Kidney capillary endothelial cell (primary cell): Measurements from ENCODE around the gene CC2D1A.
A peak's percentile ranks its signal among the peaks of the same experiment; 100 is the strongest.

ENCODE experiments used
- DNase-seq: peaks from one replicate; pipeline ENCODE4 v3.0.0-alpha.2; 2018; ENCODE audit warnings: low spot score

The CC2D1A gene

DNA sequence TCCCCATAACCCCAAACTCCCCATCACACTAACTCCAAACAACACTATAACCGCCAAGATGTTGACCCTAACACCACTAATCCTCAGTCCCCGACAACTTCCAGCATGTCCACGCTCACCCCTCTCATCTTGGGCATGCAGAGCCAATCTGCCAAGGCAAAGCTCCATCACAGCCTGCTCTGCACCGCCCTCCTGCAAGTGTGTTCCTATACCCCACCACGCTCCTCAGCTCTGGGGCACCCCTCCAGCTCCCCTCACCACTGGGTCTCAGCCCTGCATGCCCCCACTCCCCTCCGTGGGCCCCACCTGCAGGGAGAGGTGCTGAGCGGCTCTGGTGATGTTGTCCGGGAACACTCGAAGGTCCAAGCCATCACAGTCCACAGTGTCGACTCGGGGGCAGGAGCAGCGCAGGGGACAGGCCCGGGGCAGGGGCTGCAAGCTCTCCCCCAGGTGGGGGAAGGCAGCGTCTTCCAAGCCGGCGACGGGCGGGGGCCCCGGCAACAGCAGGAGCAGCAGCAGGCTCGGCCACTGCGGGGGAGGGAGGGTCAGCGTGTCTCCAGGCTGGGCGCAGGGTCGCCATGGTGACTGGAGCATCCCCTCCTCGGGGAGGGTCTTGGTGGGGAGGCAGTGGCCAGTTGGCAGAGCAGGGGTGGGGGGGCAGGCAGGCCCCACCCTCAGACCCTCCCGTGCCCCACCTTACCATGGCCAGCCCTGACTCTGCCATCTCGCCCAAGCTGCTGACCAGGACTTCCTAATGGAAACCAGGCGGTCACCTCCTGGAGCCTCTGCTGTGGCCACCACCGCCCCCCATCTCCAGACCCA lies 31.7 kb downstream of the CC2D1A start:
- DNase-seq: no peak

DNA sequence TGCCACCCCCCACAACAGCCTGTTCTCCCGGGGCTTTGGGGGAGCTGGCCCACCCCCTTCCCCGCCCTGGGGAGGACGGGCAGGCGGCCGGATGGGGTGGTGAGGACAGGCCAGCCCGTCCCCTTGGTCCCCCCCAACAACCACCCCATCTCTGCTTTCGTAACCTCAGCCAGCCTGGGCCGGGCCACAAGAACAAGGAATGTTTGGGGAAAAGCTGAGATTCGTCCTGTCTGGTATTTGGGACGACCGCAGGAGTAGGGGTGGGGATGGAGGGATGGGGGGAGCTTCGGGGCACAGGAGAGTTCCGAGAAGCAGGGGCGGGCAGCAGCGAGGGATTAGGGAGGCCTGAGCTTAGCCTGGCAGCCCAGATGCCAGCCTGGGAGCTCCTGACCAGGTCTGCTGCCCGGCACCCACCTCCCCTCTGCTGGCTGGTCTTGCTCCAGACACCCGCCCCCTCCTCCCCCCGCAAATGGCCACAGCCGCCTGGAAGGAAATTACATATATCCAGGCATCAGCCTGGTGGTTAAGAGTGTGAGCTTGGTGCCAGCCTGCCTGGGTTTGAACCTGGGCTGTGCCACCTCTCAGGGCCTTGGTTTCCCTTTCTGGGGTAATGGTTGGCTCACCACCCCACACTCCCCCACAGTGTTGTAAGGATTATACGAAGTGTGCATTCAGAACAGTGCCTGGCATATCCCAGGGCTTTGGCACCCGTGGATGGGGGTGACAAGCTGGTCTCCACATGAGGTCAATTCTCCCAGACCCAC lies 32.5 kb downstream of the CC2D1A start, which contains the start of gene PODNL1:
TSS of gene PODNL1 (minus strand) at position 117 of the 764 bp plus-strand sequence. CDS start 236 bp downstream, outside the sequence.
- DNase-seq: no peak

- no peak for DNase-seq
Measured at GRCh38 chr19:13942023-13942684, 36.2 kb downstream of the CC2D1A start.

- no peak for DNase-seq
Measured at GRCh38 chr19:13946414-13946813, 40.4 kb downstream of the CC2D1A start.

- DNase-seq: no peak
Measured at GRCh38 chr19:13951043-13951442, 45.0 kb downstream of the CC2D1A start.

GRCh38 chr19:13951799-13952153 lies 45.8 kb downstream of the CC2D1A start:
- DNase-seq: no peak

DNA sequence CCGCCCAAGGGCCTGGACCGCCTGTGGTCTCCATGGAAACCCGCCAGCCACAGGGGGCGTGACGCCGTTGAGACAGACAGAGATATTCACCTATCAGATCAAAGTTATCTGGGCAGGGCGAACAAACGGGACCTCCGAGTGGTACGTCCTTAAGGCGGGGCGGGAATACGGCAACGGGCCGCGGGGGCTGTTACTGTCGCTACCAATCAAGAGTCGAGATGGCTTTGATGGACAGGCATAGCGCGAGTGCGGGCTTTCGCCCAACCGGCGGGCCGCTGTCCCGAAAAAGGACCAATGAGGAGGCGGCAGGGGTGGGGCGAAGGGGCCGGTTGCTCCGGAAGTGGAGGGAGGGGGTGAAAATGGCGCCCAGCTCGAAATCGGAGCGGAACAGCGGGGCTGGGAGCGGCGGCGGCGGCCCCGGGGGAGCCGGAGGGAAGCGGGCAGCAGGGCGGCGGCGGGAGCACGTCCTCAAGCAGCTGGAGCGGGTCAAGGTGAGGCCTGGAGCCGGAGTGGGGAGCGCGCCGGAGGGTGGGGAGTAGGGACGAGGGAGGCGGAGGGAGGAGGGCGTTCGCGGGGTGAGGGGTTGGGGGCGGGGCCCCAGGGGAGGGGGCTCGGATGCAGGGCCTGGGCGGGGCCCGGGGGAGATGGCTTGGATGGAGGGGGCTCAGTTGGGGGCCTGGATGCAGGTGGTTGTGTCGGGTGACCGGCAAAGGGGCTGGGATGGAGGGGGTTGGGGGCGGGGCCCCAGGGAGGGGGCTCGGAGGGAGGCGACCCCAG lies 46.3 kb downstream of the CC2D1A start, which contains the start of gene DCAF15:
TSS of gene DCAF15 (plus strand) at position 356 of the 777 bp plus-strand sequence. CDS start at position 360, 4 bp downstream.
- peak; percentile 100 for DNase-seq

GRCh38 chr19:13952931-13953531 lies 47.0 kb downstream of the CC2D1A start:
- peak; percentile 36 for DNase-seq

DNA sequence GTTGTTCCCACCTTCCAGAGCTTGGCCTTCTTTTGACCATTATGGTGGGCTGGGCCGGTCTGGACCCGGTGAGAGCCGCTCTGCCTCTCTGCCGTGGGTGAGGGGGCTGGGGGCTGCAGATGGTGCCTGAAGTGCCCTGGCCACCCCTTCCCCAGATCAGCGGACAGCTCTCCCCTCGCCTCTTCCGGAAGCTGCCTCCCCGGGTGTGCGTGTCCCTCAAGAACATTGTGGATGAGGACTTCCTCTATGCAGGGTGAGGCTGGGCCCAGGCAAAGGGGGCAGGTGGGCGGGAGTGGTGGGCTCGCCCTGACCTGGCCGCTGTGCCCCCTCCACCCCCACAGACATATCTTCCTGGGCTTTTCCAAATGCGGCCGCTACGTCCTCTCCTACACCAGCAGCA lies 48.2 kb downstream of the CC2D1A start:
- DNase-seq: no peak

- DNase-seq: no peak
Measured at GRCh38 chr19:13955662-13956364, 49.8 kb downstream of the CC2D1A start.

- no peak for DNase-seq
Measured at GRCh38 chr19:13956365-13956744, 50.4 kb downstream of the CC2D1A start.

- DNase-seq: no peak
Measured at GRCh38 chr19:13957051-13957450, 51.0 kb downstream of the CC2D1A start.

DNA sequence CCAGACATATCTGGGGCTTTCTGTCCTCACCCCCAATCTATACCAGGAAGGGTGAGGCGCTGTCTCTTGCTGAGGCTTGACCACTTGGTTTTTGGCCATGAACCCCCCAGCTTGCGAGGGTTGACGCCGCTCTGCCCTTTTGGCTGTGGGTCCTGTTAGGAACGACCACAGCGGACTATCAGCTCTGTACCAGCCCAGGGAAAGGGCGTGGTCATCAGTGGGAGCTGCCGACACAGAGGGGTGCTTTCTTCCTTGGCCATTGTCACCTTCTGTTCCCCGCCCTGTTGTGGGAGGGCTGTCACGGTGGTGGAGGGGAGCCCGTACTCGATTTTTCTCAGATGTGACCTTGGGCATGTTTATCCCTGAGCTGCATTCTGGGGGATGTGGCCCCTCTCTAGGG lies 52.0 kb downstream of the CC2D1A start:
- DNase-seq: no peak

DNA sequence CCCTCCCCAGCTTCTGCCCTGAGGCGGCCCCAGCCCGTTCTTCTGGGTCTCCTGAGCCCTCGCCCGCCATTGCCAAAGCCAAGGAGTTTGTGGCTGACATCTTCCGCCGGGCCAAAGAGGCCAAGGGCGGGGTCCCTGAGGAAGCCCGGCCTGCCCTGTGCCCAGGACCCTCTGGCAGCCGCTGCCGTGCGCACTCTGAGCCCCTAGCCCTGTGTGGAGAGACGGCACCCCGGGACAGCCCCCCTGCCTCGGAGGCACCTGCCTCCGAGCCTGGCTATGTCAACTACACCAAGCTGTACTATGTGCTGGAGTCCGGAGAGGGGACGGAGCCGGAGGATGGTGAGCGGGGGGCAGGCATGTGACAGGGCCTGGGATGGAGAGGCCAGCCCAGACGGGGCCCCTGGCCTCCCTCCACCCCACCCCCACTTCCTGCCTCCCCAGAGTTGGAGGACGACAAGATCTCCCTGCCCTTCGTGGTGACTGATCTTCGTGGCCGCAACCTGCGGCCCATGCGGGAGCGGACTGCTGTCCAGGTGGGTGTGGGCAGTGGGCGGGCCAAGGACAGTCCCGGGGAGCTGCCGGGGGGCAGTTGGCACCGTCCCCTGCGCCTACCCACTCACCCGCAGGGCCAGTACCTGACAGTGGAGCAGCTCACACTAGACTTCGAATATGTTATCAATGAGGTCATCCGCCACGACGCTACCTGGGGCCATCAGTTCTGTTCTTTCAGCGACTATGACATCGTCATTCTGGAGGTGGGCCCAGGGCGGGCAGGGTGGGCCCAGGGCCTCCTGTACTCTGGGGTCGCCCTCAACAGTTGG lies 53.4 kb downstream of the CC2D1A start:
- no peak for DNase-seq

DNA sequence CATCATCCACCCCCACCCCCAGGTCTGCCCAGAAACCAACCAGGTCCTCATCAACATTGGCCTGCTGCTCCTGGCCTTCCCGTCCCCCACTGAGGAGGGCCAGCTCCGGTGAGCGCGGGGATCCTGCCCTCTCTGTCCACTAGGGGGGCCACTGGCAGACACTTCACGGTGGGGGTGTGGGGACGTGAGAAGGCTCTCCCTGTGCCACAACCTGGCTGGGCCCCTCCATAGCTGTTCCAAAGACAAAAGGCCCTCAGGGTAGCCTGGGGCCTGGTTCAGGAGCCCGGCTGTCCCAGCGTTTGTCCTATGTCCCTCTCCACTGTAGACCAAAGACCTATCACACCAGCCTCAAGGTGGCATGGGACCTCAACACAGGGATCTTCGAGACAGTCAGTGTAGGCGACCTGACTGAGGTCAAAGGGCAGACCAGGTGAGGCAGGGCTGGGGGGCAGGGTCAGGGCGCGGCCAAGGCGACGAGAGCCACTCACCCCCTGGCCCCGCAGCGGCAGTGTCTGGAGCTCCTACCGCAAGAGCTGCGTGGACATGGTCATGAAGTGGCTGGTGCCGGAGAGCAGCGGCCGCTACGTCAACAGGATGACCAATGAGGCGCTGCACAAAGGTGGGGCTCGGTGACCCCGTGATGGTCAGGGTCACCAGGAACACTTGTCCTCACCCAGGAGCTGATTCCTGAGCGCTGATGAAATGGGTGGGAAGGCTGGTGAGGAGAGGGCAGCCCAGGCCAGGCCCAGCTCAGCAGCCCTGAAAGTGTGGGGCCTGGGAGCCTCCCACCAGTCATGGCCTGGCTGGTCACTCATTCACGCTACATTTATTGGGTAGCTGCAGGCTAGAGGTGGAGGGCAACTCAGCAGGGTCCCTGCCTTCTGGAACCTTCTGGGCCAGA lies 54.2 kb downstream of the CC2D1A start:
- DNase-seq: no peak

DNA sequence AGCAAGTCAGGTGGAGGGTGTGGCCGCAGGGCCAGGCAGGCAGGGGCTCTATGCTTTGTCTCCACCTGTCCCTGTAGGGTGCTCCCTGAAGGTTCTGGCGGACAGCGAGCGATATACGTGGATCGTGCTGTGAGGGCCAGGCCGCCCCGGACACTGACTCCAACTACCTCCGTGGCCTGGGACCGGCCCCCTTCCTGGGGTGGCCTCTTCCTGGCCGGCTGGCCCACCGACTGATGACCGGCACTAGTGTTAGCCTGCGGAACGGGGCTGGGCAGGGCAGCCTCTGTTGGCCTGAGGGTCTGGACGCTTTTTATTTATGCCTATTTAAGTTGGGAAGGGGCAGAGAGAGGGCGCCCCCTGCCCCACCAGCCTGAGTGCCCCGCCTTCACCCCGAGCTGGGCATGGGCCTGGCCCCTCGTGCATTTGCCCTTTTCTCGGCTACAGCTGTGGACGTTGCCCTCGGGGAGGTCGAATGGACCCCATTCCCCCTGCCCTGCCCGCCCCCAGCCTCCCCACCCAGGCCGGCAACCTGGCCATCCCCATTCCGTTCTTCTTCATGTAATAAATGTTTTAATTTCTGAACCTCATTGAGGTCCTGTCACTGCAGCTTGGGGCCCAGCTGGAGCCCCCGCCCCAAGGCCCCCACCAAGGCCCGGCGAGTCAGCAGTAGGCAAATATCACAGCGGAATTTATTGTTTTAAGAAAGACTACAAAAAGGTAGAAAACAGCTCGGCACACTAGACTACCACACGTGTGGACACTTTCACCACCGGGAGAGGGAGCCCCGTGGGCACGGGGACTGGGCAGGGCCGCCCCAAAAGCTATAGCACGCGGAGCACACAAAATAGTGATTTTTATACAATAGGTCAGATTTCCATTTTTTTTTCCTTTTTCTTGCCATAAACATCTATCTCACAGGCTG lies 55.1 kb downstream of the CC2D1A start:
- DNase-seq: no peak

DNA sequence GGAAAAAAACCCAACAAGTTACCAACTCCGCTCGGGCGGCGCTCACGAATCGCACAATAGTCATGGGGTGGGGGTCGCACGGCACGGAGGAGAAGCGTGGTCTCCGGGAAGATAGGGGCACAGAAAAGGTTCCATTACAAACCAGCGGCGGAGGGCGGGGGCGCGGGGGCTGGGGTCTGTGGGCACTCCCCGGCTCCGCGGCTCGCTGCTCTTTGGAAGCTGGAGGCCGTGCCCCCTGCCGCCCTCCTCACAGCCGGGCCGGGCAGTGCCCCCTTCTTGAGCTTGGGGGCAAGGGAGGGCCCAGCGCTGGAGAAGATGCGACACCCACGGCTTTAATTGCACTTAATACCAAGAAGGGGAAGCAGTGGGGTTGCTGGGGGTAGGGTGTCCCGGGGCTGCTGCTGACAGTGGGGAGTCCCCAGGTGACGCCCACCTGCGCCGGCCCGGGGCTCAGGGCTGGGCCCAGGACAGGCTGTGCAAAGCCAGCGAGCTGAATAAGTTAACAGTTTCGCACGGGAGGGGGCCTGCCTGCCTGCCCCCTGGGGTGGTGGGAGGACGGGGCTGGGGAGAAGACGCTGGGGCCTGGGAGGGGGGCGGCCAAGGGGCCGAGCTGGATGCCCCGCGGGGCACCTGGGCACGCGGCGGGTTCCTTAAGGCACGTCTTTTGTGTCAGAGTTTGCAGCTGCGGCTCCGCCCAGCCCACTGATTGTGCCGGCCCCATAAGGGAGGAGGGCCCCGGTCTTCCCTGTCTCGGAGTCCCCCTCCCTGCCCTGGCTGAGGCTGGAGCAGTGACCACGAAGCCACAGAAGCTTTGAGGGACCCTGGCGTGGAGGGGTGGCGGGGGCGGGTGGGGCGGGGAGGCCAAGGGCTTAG lies 56.1 kb downstream of the CC2D1A start:
- DNase-seq: no peak
